Fibroblast of the aortic adventitia (primary cell): ENCODE results near the gene RPS26. TPM values are rescaled to one million over a fixed set of nuclear protein-coding genes. Genes with fewer than 3 reads are reported as not detected.
"Not testable (repeated sequence)": the region's sequence is repeated elsewhere in the genome, so short reads cannot be mapped to it uniquely, and the experiment has no call there.

Experiments used
- DNase-seq: peaks from one replicate; pipeline ENCODE4 v3.0.0-alpha.2; 2010; ENCODE audit warnings: low read depth
- H3K4me3 ChIP-seq: 2 replicates; pipeline ENCODE4 v1.5.1; 2011; ENCODE audit warnings: low read depth, mild to moderate bottlenecking, control low read depth, low read length, moderate library complexity
- total RNA-seq: library from RNA; depleted of rRNA; stranded (reverse); fragments of >200 nt; gene quantifications from 2 replicates; pipeline ENCODE4 v1.2.3, GENCODE V29; 2012; ENCODE audit warnings: low replicate concordance
- TF ChIP-seq, protein P1 (sequence below): IDR thresholded peaks from 2 replicates; pipeline ENCODE4 v1.5.1; 2011; ENCODE audit warnings: mild to moderate bottlenecking, low read length, control low read depth, inconsistent platforms; ENCODE audit not compliant: insufficient read depth

RPS26 gene
- total RNA-seq = 321 and 893 TPM in 2 replicates

DNA sequence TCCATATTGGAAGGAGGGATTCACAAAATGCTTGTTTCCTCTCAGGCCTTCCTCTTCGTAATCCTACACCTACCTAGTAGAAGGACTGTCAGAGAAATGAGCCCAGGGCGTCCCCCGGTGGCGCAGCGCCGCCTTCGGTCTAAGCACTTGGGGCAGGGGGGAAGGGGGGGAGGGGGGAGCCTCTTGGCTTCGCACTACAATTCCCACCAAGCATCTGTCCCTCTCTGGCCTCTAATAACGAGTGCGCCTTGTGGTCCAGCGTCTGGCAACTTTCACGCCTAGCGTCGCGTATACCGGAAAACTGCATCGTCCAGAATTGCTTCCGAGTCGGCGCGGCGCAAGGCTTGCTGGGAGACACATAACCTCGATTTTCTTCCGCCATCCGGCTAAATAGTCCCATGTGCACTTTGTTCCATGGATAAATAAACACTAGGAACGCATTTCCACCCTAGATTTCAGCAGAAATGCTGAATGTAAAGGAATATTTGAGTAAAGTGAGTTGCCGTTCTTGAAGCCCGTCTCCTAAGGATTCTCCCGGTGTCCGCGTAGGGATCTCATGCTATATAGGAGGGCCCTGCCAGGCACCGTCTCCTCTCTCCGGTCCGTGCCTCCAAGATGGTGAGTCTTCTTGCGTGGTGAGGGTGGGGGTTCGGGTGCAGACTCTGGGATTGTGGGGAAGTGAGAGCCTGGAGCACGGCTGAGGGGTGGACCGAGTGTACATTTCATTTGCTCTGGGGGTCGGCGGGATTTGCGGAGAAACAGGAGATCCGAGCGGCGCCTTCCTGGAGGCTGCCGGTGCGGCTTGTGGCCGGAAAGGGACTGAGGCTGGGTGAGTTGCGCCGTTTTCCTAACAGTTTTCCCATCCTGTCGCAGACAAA, at the start of gene RPS26:
TSS of gene RPS26 (plus strand) at position 367 of the 878 bp plus-strand sequence. CDS start at position 616, 249 bp downstream.
- DNase-seq = peak; percentile 100
- peak within 1 kb of the TSS; percentile 77 for H3K4me3 ChIP-seq
- TF ChIP-seq, protein P1, sequence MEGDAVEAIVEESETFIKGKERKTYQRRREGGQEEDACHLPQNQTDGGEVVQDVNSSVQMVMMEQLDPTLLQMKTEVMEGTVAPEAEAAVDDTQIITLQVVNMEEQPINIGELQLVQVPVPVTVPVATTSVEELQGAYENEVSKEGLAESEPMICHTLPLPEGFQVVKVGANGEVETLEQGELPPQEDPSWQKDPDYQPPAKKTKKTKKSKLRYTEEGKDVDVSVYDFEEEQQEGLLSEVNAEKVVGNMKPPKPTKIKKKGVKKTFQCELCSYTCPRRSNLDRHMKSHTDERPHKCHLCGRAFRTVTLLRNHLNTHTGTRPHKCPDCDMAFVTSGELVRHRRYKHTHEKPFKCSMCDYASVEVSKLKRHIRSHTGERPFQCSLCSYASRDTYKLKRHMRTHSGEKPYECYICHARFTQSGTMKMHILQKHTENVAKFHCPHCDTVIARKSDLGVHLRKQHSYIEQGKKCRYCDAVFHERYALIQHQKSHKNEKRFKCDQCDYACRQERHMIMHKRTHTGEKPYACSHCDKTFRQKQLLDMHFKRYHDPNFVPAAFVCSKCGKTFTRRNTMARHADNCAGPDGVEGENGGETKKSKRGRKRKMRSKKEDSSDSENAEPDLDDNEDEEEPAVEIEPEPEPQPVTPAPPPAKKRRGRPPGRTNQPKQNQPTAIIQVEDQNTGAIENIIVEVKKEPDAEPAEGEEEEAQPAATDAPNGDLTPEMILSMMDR = peak; percentile 56

DNA sequence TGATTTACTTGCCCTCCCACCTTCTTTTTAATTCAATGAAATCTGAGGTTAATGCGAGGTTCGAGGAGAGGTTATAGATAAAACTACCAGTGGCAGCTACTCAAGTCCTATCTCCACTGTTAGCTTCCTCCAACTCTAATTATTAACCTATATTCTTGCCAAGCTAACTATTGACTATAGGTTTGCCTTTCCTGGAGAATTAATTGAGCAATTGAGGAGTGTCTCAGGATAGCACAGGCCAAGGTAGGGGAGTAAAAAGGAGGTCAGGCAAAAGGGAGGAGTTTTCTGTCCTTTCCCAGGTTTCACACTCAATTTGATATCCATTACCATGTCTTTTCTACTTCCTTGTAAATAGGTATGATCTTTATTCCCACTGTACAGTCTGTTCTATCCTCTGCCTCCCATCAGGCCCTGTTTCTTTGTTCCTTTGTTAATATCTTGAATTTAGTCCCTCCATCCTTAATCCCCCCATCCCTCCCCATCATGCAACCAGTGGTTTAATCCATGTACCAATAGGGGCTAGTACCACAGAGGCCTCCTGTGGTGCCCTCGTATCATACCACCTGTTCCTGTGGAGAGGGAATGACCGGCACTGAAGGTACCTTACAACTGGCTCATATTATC, 48.4 kb upstream of the RPS26 start:
- no peak overlapping the region for H3K4me3 ChIP-seq
- TF ChIP-seq, protein P1 = no peak
- DNase-seq = no peak

DNA sequence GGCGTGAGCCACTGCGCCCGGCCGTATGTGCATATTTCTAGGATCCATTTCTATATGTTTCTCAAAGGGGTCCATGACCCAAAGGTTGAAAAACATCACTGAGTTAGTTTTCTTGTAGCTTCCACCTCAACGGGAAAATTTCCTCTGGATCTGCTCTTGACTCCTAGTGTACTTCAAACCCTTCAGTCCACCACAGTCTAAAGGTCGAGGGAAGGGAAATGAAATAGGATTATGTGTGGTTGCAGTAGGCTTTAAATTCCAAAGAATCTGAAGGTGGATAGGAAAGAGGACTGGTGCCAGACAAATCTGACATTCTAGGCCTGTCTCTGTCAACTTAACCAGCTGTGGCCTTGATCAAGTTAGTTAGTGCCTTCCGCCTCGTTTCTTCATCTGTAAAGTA, 46.4 kb upstream of the RPS26 start:
- H3K4me3 ChIP-seq = no peak overlapping the region
- TF ChIP-seq, protein P1 = no peak
- no peak for DNase-seq

DNA sequence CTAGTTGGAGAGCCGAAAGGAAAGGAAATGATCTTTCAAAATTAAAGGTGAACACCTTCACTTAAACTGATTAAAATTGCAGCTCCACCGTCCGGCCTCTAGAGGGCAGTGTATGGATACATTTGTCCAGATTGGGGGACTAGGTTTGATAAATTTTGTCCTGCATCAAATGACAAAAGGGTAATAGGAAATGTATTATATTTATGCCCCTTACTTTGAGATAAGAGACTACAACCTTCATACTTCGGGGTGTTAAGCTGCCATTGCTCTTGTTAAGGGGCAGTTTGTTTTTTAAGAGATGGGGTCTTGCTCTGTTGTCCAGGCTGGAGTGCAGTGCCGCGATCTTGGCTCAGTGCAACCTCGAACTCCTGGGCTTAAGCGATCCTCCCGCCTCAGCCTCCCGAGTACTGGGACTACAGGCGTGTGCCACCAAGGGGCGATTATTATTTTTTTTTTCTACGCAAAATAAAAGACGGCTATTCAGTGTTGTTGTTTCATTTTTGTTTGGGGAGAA, 45.5 kb upstream of the RPS26 start:
- peak; percentile 82 for DNase-seq
- TF ChIP-seq, protein P1 = peak; percentile 80
- peak overlapping the region; percentile 98 for H3K4me3 ChIP-seq

DNA sequence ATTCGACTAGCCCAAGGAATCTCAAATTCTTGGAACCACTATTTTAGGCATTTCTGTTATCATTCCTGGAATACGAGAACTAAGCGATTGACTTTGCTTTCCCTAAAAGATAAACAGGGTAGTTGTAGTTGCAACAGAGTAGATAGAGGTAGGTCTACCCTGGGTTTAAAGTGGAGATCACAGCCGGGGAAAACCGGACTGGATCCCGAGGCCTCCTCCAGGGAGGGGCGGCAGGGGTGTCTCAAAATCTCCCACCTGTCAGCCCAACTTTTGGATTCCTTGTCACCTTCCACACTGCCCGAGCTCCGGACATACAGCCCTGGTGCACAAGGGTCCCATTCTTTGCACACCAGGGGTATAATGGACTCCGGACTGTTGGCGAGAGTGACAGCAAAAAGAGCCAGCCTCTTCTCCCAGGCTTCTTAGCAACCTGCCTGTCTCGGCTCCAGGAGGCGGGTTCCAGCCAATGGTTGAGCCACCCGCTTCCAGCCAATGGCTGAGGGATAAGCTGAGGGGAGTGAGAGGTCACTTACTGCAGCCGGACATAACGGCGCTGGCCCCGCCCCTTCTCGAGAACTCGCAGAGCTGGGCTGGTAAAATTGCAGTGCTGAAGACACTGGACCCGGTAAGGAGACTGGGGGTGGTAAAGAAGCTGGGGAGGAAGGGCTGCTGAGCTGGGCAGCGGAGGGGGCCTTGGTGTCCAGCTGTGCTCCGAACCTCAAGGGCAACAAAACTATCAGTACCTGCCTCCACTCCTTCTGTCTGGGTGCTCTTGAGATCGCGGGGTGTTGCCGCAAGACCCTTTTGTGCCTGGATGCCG, 44.8 kb upstream of the RPS26 start, which contains the start of gene SUOX:
TSS of gene SUOX (plus strand) at position 562 of the 820 bp plus-strand sequence. CDS start 4,946 bp downstream, outside the sequence.
- H3K4me3 ChIP-seq = peak within 1 kb of the TSS; percentile 98
- DNase-seq = peak; percentile 96
- TF ChIP-seq, protein P1 = no peak

DNA sequence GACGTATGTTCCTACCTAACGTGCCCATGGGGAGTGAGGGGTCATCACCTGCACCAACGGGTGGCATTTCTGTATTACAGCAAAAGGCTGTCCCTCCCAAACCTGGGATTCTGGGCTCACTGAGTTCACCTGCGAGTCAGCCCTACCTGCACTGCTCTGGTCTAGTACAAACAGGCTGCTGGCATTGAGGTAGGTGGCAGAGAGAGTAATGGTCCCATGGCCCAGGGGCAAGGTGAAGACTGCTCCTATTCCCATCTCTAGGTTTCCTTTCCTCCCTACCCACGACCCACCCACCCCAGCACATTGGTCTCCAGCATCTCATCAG, 44.2 kb upstream of the RPS26 start:
- H3K4me3 ChIP-seq = peak overlapping the region; percentile 98
- DNase-seq = no peak
- TF ChIP-seq, protein P1 = no peak

DNA sequence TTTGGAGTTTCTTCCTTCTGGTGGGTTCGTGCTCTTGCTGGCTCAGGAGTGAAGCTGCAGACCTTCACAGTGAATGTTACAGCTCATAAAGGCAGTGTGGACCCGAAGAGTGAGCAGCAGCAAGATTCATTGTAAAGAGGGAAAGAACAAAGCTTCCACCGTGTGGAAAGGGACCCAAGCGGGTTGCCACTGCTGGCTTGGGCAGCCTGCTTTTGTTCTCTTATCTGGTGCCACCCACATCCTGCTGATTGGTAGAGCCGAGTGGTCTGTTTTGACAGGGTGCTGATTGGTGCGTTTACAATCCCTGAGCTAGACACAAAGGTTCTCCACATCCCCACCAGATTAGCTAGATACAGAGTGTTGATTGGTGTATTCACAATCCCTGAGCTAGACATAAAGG, 42.2 kb upstream of the RPS26 start:
- not testable (repeated sequence) for DNase-seq, H3K4me3 ChIP-seq

DNA sequence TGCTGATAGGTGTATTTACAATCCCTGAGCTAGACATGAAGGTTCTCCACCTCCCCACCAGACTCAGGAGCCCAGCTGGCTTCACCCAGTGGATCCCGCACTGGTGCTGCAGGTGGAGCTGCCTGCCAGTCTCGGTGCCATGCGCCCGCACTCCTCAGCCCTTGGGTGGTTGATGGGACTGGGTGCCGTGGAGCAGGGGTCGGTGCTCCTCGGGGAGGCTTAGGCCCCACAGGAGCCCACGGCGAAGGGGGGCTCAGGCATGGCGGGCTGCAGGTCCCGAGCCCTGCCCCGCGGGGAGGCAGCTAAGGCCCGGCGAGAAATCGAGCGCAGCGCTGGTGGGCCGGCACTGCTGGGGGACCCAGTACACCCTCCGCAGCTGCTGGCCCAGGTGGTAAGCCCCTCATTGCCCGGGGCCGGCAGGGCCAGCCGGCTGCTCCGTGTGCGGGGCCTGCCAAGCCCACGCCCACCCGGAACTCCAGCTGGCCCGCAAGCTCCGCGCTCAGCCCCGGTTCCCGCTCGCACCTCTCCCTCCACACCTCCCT, 41.6 kb upstream of the RPS26 start:
- DNase-seq, H3K4me3 ChIP-seq: not testable (repeated sequence)
